Metanephros (tissue), 2 donors: ENCODE data around the gene NGB. TPM values are rescaled to one million over a fixed set of nuclear protein-coding genes. Genes with fewer than 3 reads are reported as not detected.

Experiments
- small RNA-seq: library from RNA; depleted of rRNA; stranded (forward); fragments of <200 nt; gene quantifications from one replicate; pipeline ENCODE3, GENCODE V24; 2014; ENCODE audit warnings: low replicate concordance
- total RNA-seq: library from RNA; depleted of rRNA; stranded (reverse); fragments of >200 nt; gene quantifications from one replicate; pipeline ENCODE4 v1.2.3, GENCODE V29; 2014

Gene NGB
- total RNA-seq, result not detected

GRCh38 chr14:77271113-77271710, at the start of gene NGB:
Gene NGB, minus strand, starts transcription at chr14:77271206. Its CDS starts 269 bp downstream, at chr14:77270937.

GRCh38 chr14:77320238-77320935, 49.4 kb upstream of the NGB start, which contains the start of gene POMT2:
Gene POMT2, minus strand, starts transcription at chr14:77320883. Its CDS starts 202 bp downstream, at chr14:77320681.

Small RNA genes lying within 50 kb of the gene (small RNA-seq; reads per million reads assigned to genes)
- gene MIR1260A, result not detected

Other genes with a start within 250 kb of the NGB start
- gene IRF2BPL, start 242.5 kb downstream of the NGB start, total RNA-seq, result 85.4 TPM
- gene CIPC, start 172.9 kb downstream of the NGB start, total RNA-seq, result 24.5 TPM
- gene ZDHHC22, start 129.4 kb downstream of the NGB start, total RNA-seq, result 0.18 TPM
- 0.35 TPM for gene TMEM63C, start 89.4 kb downstream of the NGB start, total RNA-seq
- gene POMT2, start 49.7 kb upstream of the NGB start, total RNA-seq, result 34.4 TPM
- gene GSTZ1, start 49.8 kb upstream of the NGB start, total RNA-seq, result 18.6 TPM
- gene TMED8, start 105.9 kb upstream of the NGB start, total RNA-seq, result 18.0 TPM
- 5.3 TPM for gene SAMD15, start 106.2 kb upstream of the NGB start, total RNA-seq
- gene NOXRED1, start 152.3 kb upstream of the NGB start, total RNA-seq, result 0.58 TPM
- 22.1 TPM for gene VIPAS39, start 186.4 kb upstream of the NGB start, total RNA-seq
- 81.7 TPM for gene AHSA1, start 186.9 kb upstream of the NGB start, total RNA-seq
- gene ISM2, start 227.6 kb upstream of the NGB start, total RNA-seq, result 5.7 TPM